ENCODE data around the gene ANKRD28. TPM values are rescaled to one million over a fixed set of nuclear protein-coding genes. Genes with fewer than 3 reads are reported as not detected.

Gene ANKRD28
- total RNA-seq, 1 experiment from 2014 or later, result 47.5 TPM

DNA sequence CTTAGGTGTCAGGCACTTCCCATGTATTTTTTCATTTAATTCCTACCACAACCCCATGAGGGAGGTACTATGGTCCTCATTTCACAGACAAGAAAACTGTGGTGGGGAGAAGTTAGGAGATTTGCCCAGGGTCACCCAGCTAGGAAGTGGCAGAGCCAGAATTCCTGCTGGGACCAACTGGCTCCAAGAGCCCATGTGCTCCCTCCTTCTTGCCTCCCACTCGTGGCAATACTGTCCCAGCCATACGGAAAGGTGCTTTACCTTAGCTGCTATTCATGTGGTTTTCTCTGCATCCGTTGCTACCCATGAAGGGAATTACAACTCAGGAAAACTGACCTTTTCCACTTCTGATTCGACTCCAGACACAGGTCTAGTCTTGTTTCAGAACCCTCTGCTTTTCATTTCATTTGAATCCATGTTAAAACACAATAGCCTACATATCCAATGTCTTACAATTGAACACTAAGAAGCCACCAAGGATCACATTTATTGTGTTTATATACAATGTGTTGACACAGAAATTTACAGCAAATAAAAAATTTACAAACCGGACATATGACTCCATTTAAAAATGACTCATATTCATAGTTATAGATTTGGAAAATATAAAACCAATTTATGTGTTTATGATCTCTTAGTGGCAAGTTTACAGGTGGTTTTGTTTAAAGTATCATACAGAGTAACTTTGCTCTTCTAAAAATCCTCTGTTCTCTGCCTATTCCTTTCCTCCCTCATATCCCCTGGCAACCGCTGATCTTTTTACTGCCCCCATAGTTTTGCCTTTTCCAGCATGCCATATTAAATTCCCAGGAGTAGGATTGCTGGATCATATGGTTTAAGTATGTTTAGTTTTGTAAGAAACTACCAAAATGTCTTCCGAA, 137.5 kb downstream of the ANKRD28 start:
- CTCF ChIA-PET, result no interaction called here
- DNase-seq (ENCODE audit: low read depth, low spot score) (no peak), ATAC-seq (no peak)
- no peaks in the 10 kb centered on the region for H3K79me2 ChIP-seq (ENCODE audit: insufficient read depth, low read length)
- 0 out of 4 replicates have a peak, but pooled peaks cover 0 to 5% of the 10 kb centered on the region in 2 experiments for H3K4me1 ChIP-seq (ENCODE audit: control insufficient read depth in 1 of 2, insufficient read depth in 2 of 2, low read length in 2 of 2)
- H3K27ac ChIP-seq (ENCODE audit: low read depth, low read length), result no peak overlapping the region
- no peaks in the 10 kb centered on the region for H4K20me1 ChIP-seq (ENCODE audit: insufficient read depth)
- intact Hi-C loops (cut with micrococcal nuclease), result no loop called here
- no TSS peak for BruUV-seq (replicated peaks)
- no peak overlapping the region for H3K9ac ChIP-seq (ENCODE audit: low read length)
- H2AFZ ChIP-seq (ENCODE audit: low read depth, low read length, poor library complexity, severe bottlenecking), result no peak overlapping the region
- H3K4me3 ChIP-seq (replicated peaks in 1 of 2; ENCODE audit: low read depth in 1 of 2, low read length in 2 of 2), result no peak overlapping the region
- RAD21 ChIA-PET (ENCODE audit: low non-redundant PET in 1 of 2, low total read pairs in 2 of 2, uncharacterized antibody in 2 of 2, unreplicated experiment in 2 of 2), result no interaction called here
- no peak overlapping the region for H3K4me2 ChIP-seq (ENCODE audit: low read length)
- POLR2A ChIA-PET, result no interaction called here
- no peaks in the 10 kb centered on the region for H3K36me3 ChIP-seq (ENCODE audit: control insufficient read depth in 1 of 2, insufficient read depth in 2 of 2, low read length in 2 of 2)
- no peaks in the 10 kb centered on the region for H3K9me2 ChIP-seq (ENCODE audit: insufficient read depth)
- no peaks in the 10 kb centered on the region for H3K27me3 ChIP-seq (ENCODE audit: insufficient read depth, low read length)
- no peak for TF ChIP-seq CBX3 (IDR thresholded peaks at IDR 0.05; ENCODE audit: low read depth)
- TF ChIP-seq, protein P1, sequence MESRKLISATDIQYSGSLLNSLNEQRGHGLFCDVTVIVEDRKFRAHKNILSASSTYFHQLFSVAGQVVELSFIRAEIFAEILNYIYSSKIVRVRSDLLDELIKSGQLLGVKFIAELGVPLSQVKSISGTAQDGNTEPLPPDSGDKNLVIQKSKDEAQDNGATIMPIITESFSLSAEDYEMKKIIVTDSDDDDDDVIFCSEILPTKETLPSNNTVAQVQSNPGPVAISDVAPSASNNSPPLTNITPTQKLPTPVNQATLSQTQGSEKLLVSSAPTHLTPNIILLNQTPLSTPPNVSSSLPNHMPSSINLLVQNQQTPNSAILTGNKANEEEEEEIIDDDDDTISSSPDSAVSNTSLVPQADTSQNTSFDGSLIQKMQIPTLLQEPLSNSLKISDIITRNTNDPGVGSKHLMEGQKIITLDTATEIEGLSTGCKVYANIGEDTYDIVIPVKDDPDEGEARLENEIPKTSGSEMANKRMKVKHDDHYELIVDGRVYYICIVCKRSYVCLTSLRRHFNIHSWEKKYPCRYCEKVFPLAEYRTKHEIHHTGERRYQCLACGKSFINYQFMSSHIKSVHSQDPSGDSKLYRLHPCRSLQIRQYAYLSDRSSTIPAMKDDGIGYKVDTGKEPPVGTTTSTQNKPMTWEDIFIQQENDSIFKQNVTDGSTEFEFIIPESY (IDR thresholded peaks at IDR 0.05; ENCODE audit: extremely low read depth, insufficient replicate concordance, low read length), result no peak
- TF ChIP-seq FOSL1 (IDR thresholded peaks at IDR 0.05; ENCODE audit: low read depth), result no peak
- no peak for TF ChIP-seq YY1 (IDR thresholded peaks at IDR 0.05; ENCODE audit: extremely low read depth, insufficient replicate concordance, low read depth, low read length)
- no peak for TF ChIP-seq EZH2 (IDR thresholded peaks at IDR 0.05)
- TF ChIP-seq SP1 (IDR thresholded peaks at IDR 0.05; ENCODE audit: low read depth), result no peak
- TF ChIP-seq, protein P2, sequence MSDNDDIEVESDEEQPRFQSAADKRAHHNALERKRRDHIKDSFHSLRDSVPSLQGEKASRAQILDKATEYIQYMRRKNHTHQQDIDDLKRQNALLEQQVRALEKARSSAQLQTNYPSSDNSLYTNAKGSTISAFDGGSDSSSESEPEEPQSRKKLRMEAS (IDR thresholded peaks at IDR 0.05), result no peak
- TF ChIP-seq ELF1 (IDR thresholded peaks at IDR 0.05; ENCODE audit: borderline replicate concordance, low read depth), result no peak
- no peak for TF ChIP-seq TCF7L2 (IDR thresholded peaks at IDR 0.05; ENCODE audit: borderline replicate concordance, extremely low read depth, insufficient read depth, insufficient read length)
- TF ChIP-seq, protein P3, sequence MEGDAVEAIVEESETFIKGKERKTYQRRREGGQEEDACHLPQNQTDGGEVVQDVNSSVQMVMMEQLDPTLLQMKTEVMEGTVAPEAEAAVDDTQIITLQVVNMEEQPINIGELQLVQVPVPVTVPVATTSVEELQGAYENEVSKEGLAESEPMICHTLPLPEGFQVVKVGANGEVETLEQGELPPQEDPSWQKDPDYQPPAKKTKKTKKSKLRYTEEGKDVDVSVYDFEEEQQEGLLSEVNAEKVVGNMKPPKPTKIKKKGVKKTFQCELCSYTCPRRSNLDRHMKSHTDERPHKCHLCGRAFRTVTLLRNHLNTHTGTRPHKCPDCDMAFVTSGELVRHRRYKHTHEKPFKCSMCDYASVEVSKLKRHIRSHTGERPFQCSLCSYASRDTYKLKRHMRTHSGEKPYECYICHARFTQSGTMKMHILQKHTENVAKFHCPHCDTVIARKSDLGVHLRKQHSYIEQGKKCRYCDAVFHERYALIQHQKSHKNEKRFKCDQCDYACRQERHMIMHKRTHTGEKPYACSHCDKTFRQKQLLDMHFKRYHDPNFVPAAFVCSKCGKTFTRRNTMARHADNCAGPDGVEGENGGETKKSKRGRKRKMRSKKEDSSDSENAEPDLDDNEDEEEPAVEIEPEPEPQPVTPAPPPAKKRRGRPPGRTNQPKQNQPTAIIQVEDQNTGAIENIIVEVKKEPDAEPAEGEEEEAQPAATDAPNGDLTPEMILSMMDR (IDR thresholded peaks at IDR 0.05 in 2 of 3, conservative IDR thresholded peaks at IDR 0.05 in 1 of 3; ENCODE audit: borderline replicate concordance in 1 of 3, insufficient read depth in 1 of 3, low read depth in 2 of 3, low read length in 2 of 3), result no peak
- H3K9me3 ChIP-seq (ENCODE audit: control insufficient read depth in 1 of 2, insufficient read depth in 1 of 2, low read depth in 1 of 2, low read length in 2 of 2), result peaks cover 2 to 4% of the 10 kb centered on the region in 2 experiments; a peak in 1 of 4 replicates
